Activated T-cell treated with anti-CD3 and anti-CD28 coated beads, Interleukin-2, amount 50 U/mL, for 24 hours (primary cell): ENCODE data around the gene MTF1.

Source experiments
- DNase-seq: peaks from one replicate; pipeline ENCODE4 v3.0.0-alpha.2; 2020
- H3K27ac Mint-ChIP-seq: 2 replicates; pipeline ENCODE4 v1.8.0; 2020; ENCODE audit warnings: mild to moderate bottlenecking, mixed read lengths
- H3K27me3 Mint-ChIP-seq: 2 replicates; pipeline ENCODE4 v1.8.0; 2020; ENCODE audit warnings: mixed read lengths
- H3K36me3 Mint-ChIP-seq: 2 replicates; pipeline ENCODE4 v1.8.0; 2020; ENCODE audit warnings: low read depth, mixed read lengths
- H3K4me1 Mint-ChIP-seq: 2 replicates; pipeline ENCODE4 v1.8.0; 2020; ENCODE audit warnings: low read depth, mixed read lengths
- H3K4me3 Mint-ChIP-seq: 2 replicates; pipeline ENCODE4 v1.8.0; 2020; ENCODE audit warnings: mild to moderate bottlenecking, moderate library complexity, mixed read lengths
- H3K9me3 Mint-ChIP-seq: 2 replicates; pipeline ENCODE4 v1.8.0; 2020; ENCODE audit warnings: mixed read lengths

The MTF1 gene

GRCh38 chr1:37764888-37765441, 94.4 kb downstream of the MTF1 start, which contains the start of gene EPHA10:
Gene EPHA10, minus strand, starts transcription at chr1:37765120. Its CDS starts 54 bp downstream, at chr1:37765066.
- Mint-ChIP-seq H3K36me3 (no peaks in the 10 kb centered on the region), H3K4me3 (peak within 1 kb of the TSS; percentile 43), H3K4me1 (peaks cover 17% of the 10 kb centered on the region), H3K27me3 (peaks cover 88% of the 10 kb centered on the region), H3K27ac (no peak within 1 kb of the TSS), H3K9me3 (no peaks in the 10 kb centered on the region)
- DNase-seq: no peak

GRCh38 chr1:37764414-37764825, 95.0 kb downstream of the MTF1 start:
- peak; percentile 59 for DNase-seq
- H3K4me3 Mint-ChIP-seq: no peak overlapping the region
- no peak overlapping the region for H3K27ac Mint-ChIP-seq
- no peaks in the 10 kb centered on the region for H3K9me3 Mint-ChIP-seq
- H3K4me1 Mint-ChIP-seq: peaks cover 17% of the 10 kb centered on the region
- H3K27me3 Mint-ChIP-seq: peaks cover 83% of the 10 kb centered on the region
- H3K36me3 Mint-ChIP-seq: no peaks in the 10 kb centered on the region

- H3K9me3 Mint-ChIP-seq: no peaks in the 10 kb centered on the region
Observed at GRCh38 chr1:37763791-37764413, 95.5 kb downstream of the MTF1 start.

GRCh38 chr1:37762516-37762915, 96.9 kb downstream of the MTF1 start:
- H3K4me1 Mint-ChIP-seq: peaks cover 17% of the 10 kb centered on the region
- H3K27ac Mint-ChIP-seq: no peak overlapping the region
- H3K9me3 Mint-ChIP-seq: no peaks in the 10 kb centered on the region
- DNase-seq: no peak
- peaks cover 64% of the 10 kb centered on the region for H3K27me3 Mint-ChIP-seq
- H3K36me3 Mint-ChIP-seq: no peaks in the 10 kb centered on the region
- H3K4me3 Mint-ChIP-seq: no peak overlapping the region

More at GRCh38 chr1:37763791-37764413, 95.5 kb downstream of the MTF1 start:
- Mint-ChIP-seq H3K4me3 (no peak overlapping the region), H3K27ac (no peak overlapping the region), H3K36me3 (no peaks in the 10 kb centered on the region), H3K27me3 (peaks cover 78% of the 10 kb centered on the region), H3K4me1 (peaks cover 17% of the 10 kb centered on the region)
- DNase-seq: no peak

GRCh38 chr1:37761416-37762095, 97.8 kb downstream of the MTF1 start:
- no peaks in the 10 kb centered on the region for H3K9me3 Mint-ChIP-seq
- peaks cover 54% of the 10 kb centered on the region for H3K27me3 Mint-ChIP-seq
- H3K4me1 Mint-ChIP-seq: peaks cover 15% of the 10 kb centered on the region
- no peak for DNase-seq
- no peak overlapping the region for H3K27ac Mint-ChIP-seq
- H3K36me3 Mint-ChIP-seq: no peaks in the 10 kb centered on the region
- no peak overlapping the region for H3K4me3 Mint-ChIP-seq
